Mesenchymal stem cell (in vitro differentiated cells and primary cell): ENCODE data around the gene SYT6.
A peak's percentile ranks its signal among the peaks of the same experiment; 100 is the strongest.

Experiments used
- DNase-seq: peaks from one replicate; pipeline ENCODE4 v3.0.0-alpha.2; 2013
- H2AFZ ChIP-seq: one replicate; pipeline ENCODE4 v1.6.1; 2013; ENCODE audit warnings: low read depth, mild to moderate bottlenecking, control low read depth, inconsistent platforms, low read length, moderate library complexity
- H2AK5ac ChIP-seq: 2 replicates; pipeline ENCODE4 v1.6.1; 2013; ENCODE audit warnings: low read length, moderate library complexity, mild to moderate bottlenecking, inconsistent platforms; ENCODE audit not compliant: severe bottlenecking
- H2BK120ac ChIP-seq: one replicate; pipeline ENCODE4 v1.6.1; 2013; ENCODE audit warnings: low read depth, mild to moderate bottlenecking, inconsistent platforms, low read length, moderate library complexity
- H2BK12ac ChIP-seq, 2 experiments: one replicate each; pipeline ENCODE4 v1.6.1; 2013; ENCODE audit warnings: inconsistent platforms in 2 of 2, low read length in 2 of 2, mild to moderate bottlenecking in 2 of 2, moderate library complexity in 2 of 2, control low read depth in 1 of 2
- H2BK15ac ChIP-seq: one replicate; pipeline ENCODE4 v1.6.1; 2013; ENCODE audit warnings: mild to moderate bottlenecking, low read depth, inconsistent platforms; ENCODE audit not compliant: poor library complexity, severe bottlenecking
- H2BK5ac ChIP-seq: 2 replicates; pipeline ENCODE4 v1.6.1; 2013; ENCODE audit warnings: low read depth, mild to moderate bottlenecking, low read length, control low read depth, inconsistent platforms; ENCODE audit not compliant: poor library complexity, severe bottlenecking
- H3K14ac ChIP-seq, 2 experiments: one replicate each; pipeline ENCODE4 v1.6.1; 2013; ENCODE audit warnings: inconsistent platforms in 2 of 2, low read length in 2 of 2, control low read depth in 1 of 2, mild to moderate bottlenecking in 1 of 2, moderate library complexity in 1 of 2
- H3K18ac ChIP-seq, 2 experiments: one replicate each; pipeline ENCODE4 v1.6.1; 2013; ENCODE audit warnings: inconsistent platforms in 2 of 2, low read length in 2 of 2, control low read depth in 1 of 2, low read depth in 1 of 2, mild to moderate bottlenecking in 1 of 2
- H3K23ac ChIP-seq, 2 experiments: one replicate each; pipeline ENCODE4 v1.6.1; 2013; ENCODE audit warnings: inconsistent platforms in 2 of 2, low read length in 2 of 2, mild to moderate bottlenecking in 2 of 2, moderate library complexity in 2 of 2, control low read depth in 1 of 2
- H3K27ac ChIP-seq: 2 replicates; pipeline ENCODE4 v1.5.1; 2013; ENCODE audit warnings: mild to moderate bottlenecking, moderate library complexity, low read length, control low read depth, inconsistent platforms; ENCODE audit not compliant: poor library complexity, severe bottlenecking
- H3K27me3 ChIP-seq, 2 experiments: 2 replicates each; pipeline versions ENCODE4 v1.6.1 to v1.7.0; 2013; ENCODE audit warnings: low read length in 2 of 2, mild to moderate bottlenecking in 2 of 2, moderate library complexity in 2 of 2, control low read depth in 1 of 2, inconsistent platforms in 1 of 2; ENCODE audit not compliant: control insufficient read depth in 1 of 2, insufficient read depth in 1 of 2
- H3K36me3 ChIP-seq, 2 experiments: 2 replicates each; pipeline versions ENCODE4 v1.6.1 to v1.7.0; 2013; ENCODE audit warnings: low read length in 2 of 2, control low read depth in 1 of 2, inconsistent platforms in 1 of 2, low read depth in 1 of 2, mild to moderate bottlenecking in 1 of 2; ENCODE audit not compliant: insufficient read depth in 2 of 2, control insufficient read depth in 1 of 2
- H3K4ac ChIP-seq, 2 experiments: one replicate each; pipeline ENCODE4 v1.6.1; 2013; ENCODE audit warnings: inconsistent platforms in 2 of 2, low read length in 2 of 2, mild to moderate bottlenecking in 2 of 2, moderate library complexity in 2 of 2, control low read depth in 1 of 2, low read depth in 1 of 2
- H3K4me1 ChIP-seq: 2 replicates; pipeline ENCODE4 v1.6.1; 2013; ENCODE audit warnings: low read depth, low read length, control low read depth; ENCODE audit not compliant: control insufficient read depth, insufficient read depth
- H3K4me2 ChIP-seq: 2 replicates; pipeline ENCODE4 v1.6.1; 2013; ENCODE audit warnings: low read length, mild to moderate bottlenecking, inconsistent platforms; ENCODE audit not compliant: poor library complexity, severe bottlenecking
- H3K4me3 ChIP-seq, 2 experiments: 2 replicates each; pipeline versions ENCODE4 v1.5.1 to v1.7.0; 2013; ENCODE audit warnings: low read length in 2 of 2, mild to moderate bottlenecking in 2 of 2, control low read depth in 1 of 2, low read depth in 1 of 2; ENCODE audit not compliant: insufficient read depth in 1 of 2
- H3K79me1 ChIP-seq: replicated peaks from 2 replicates; pipeline ENCODE4 v1.6.1; 2013; ENCODE audit warnings: mild to moderate bottlenecking, control low read depth, low read length, inconsistent platforms; ENCODE audit not compliant: poor library complexity, severe bottlenecking
- H3K9ac ChIP-seq: 2 replicates; pipeline ENCODE4 v1.7.0; 2013; ENCODE audit warnings: mild to moderate bottlenecking, low read length, moderate library complexity
- H3K9me3 ChIP-seq: 2 replicates; pipeline ENCODE4 v1.7.0; 2013; ENCODE audit warnings: mild to moderate bottlenecking, low read length; ENCODE audit not compliant: control insufficient read depth
- H4K8ac ChIP-seq: one replicate; pipeline ENCODE4 v1.6.1; 2013; ENCODE audit warnings: inconsistent platforms, mild to moderate bottlenecking, low read length, moderate library complexity
- H4K91ac ChIP-seq: one replicate; pipeline ENCODE4 v1.6.1; 2013; ENCODE audit warnings: mild to moderate bottlenecking, low read length, inconsistent platforms
- WGBS: methylation state at CpG from one replicate; pipeline ENCODE4 v1.1.7; 2013; ENCODE audit warnings: mixed read lengths; 5-methylcytosine and 5-hydroxymethylcytosine counted together

Gene SYT6

DNA sequence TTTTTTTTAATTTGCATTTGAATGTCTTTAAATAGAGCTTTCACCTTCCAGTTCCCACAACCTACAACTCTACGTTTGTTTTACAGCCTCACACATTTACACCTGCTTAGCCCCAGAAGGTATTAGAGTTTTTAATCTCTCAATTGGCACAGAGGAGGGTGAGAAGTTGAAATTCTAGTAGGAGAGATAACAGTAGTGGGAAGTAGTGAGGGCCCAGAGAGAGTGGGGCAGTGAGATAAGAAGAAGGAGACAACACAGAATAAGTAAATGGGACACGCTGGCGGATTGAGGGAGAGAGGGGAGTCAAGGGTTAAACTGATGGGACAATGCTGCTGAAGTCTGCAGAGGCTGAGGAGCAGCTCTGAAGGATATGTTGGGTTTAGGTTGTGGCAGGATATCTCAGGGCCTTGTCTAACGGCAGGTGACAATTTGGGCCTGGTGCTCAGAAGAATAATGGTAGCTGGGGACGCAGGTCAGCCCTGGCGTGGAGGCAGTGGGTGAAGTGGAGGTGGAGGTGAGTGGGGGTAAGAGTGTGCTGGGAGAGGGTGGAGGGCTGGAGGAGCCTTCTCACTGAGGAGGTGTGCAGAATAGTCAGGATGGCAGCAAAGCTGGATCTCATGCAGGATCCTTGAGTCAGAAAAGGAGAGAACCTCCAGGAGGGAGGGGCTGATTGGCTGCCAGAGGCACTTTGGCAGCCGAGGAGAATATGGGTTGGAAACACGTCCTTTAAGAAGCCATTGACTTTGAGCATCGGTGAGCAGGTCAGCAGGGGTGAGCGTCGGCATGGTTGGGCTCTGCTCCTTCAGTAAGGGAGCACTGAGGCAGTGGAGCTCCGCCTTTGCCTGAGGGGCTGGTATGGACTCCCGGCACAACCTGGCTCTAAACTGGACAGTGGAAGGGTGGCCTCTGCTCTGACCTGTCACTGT is 72.9 kb downstream of the SYT6 start:
- Histone ChIP-seq H4K8ac (no peak overlapping the region), H2BK120ac (no peak overlapping the region), H3K27me3 (peaks cover 35 to 48% of the 10 kb centered on the region in 2 experiments), H3K9me3 (no peaks in the 10 kb centered on the region), H3K4me3 (no peak overlapping the region), H3K4ac (no peak overlapping the region), H2BK15ac (peak overlapping the region; percentile 26), H3K79me1 (no peaks in the 10 kb centered on the region), H2BK12ac (no peak overlapping the region), H2BK5ac (no peak overlapping the region), H3K27ac (no peak overlapping the region), H3K18ac (no peak overlapping the region), H2AFZ (no peak overlapping the region), H3K9ac (no peak overlapping the region), H2AK5ac (no peak overlapping the region), H4K91ac (no peak overlapping the region), H3K4me1 (no peaks in the 10 kb centered on the region), H3K4me2 (no peak overlapping the region), H3K36me3 (no peaks in the 10 kb centered on the region), H3K23ac (no peak overlapping the region), H3K14ac (no peak overlapping the region)
- WGBS = 75% methylated on average over 12 of the region's 13 CpGs
- DNase-seq = no peak

DNA sequence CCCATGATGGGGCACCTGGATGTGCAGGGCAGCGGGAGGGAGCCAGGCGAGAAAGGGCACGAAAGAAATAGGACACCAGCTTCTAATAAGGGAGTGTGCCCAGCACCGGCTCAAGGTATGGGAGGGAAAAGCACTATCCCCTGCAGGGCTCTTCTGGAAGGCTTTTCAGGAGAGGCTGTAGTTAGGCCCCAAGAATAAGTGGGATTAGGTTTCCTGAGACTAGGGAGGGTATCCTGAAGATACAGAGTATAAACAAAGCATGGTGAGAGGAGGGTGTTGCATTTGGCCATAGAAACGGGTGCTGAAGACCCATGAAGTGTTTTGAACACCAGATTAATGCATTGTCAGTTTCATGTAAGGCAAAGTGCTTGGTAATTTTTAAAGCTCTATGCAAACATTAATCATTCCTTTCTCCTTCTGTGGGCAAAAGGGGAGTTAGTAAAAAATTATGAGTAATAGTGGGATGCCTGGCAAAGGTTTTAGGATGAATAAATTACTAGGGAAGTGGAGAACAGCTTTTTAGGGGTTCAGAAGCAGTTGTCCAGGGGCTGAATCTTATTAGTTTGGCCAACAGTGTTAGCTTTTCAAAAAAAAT is 74.0 kb downstream of the SYT6 start:
- Histone ChIP-seq H2BK120ac (no peak overlapping the region), H2BK12ac (no peak overlapping the region), H2AK5ac (no peak overlapping the region), H3K27ac (no peak overlapping the region), H3K27me3 (peaks cover 35 to 43% of the 10 kb centered on the region in 2 experiments), H3K36me3 (no peaks in the 10 kb centered on the region), H4K8ac (no peak overlapping the region), H3K4ac (no peak overlapping the region), H2BK5ac (no peak overlapping the region), H3K9ac (no peak overlapping the region), H2AFZ (no peak overlapping the region), H3K4me2 (no peak overlapping the region), H4K91ac (no peak overlapping the region), H2BK15ac (no peak overlapping the region), H3K9me3 (no peaks in the 10 kb centered on the region), H3K4me3 (no peak overlapping the region), H3K79me1 (no peaks in the 10 kb centered on the region), H3K14ac (no peak overlapping the region), H3K23ac (no peak overlapping the region), H3K4me1 (no peaks in the 10 kb centered on the region), H3K18ac (no peak overlapping the region)
- no peak for DNase-seq
- 98% methylated on average over 4 of the region's 5 CpGs for WGBS

DNA sequence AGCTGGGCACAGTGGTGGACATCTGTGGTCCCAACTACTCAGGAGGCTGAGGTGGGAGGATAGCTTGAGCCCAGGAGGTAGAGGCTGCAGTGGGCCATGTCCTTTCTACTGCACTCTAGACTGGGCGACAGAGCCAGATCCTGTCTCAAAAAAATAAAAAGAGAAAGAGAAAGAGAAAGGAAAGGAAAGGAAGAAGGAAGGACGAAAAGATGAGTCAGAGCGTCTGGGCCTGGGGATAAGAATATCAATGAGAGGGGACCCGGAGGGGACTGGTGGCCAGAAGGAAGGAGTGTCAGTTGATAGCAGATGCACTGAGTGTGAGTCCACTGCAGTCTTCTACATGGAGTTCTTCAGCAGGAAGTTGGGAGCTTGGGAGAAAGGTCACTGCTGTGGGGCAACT is 75.6 kb downstream of the SYT6 start:
- Histone ChIP-seq H2BK120ac (no peak overlapping the region), H3K9ac (no peak overlapping the region), H3K4me2 (no peak overlapping the region), H3K4me3 (no peak overlapping the region), H3K9me3 (peaks cover 8% of the 10 kb centered on the region), H3K27me3 (peaks cover 24 to 30% of the 10 kb centered on the region in 2 experiments), H3K23ac (no peak overlapping the region), H3K27ac (no peak overlapping the region), H2BK5ac (no peak overlapping the region), H2AK5ac (no peak overlapping the region), H3K79me1 (no peaks in the 10 kb centered on the region), H3K36me3 (no peaks in the 10 kb centered on the region), H2BK15ac (no peak overlapping the region), H3K18ac (no peak overlapping the region), H4K91ac (no peak overlapping the region), H2BK12ac (no peak overlapping the region), H3K4me1 (no peaks in the 10 kb centered on the region), H3K14ac (no peak overlapping the region), H4K8ac (no peak overlapping the region), H3K4ac (no peak overlapping the region), H2AFZ (no peak overlapping the region)
- DNase-seq = no peak
- 84% methylated on average over 4 of the region's 4 CpGs for WGBS

DNA sequence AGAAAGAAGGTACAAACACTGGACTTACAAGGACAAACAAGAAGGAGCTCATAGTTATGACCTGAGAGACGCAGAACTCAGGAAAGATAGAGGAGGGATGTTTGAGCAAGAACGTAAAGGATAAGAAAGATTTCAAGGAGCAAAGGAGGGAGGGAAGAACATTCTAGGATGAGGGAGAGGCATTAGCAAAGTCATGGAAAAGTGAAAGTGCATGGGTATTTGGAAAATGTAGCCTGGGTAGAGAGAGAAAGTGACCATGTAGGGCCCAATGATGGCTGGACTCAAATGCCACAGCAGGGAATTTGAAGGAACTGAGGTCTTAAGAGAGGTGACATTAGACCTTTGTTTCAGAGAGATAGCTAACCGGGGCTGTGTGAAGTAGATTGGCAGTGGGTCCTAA is 76.5 kb downstream of the SYT6 start:
- Histone ChIP-seq H2BK5ac (no peak overlapping the region), H3K27me3 (peaks cover 17 to 24% of the 10 kb centered on the region in 2 experiments), H3K4me3 (no peak overlapping the region), H3K36me3 (no peaks in the 10 kb centered on the region), H2BK120ac (no peak overlapping the region), H2BK15ac (no peak overlapping the region), H3K4me1 (no peaks in the 10 kb centered on the region), H3K79me1 (no peaks in the 10 kb centered on the region), H4K8ac (no peak overlapping the region), H3K18ac (no peak overlapping the region), H2AK5ac (no peak overlapping the region), H3K9ac (no peak overlapping the region), H3K27ac (no peak overlapping the region), H2AFZ (no peak overlapping the region), H3K14ac (no peak overlapping the region), H3K4me2 (no peak overlapping the region), H4K91ac (no peak overlapping the region), H2BK12ac (no peak overlapping the region), H3K4ac (no peak overlapping the region), H3K23ac (no peak overlapping the region), H3K9me3 (peaks cover 17% of the 10 kb centered on the region)
- 86% methylated on average over 2 of the region's 3 CpGs for WGBS
- no peak for DNase-seq
